ENCODE results near the gene MS4A4E.
"Not testable (repeated sequence)": the region's sequence is repeated elsewhere in the genome, so short reads cannot be mapped to it uniquely, and the experiment has no call there.

The MS4A4E gene

DNA sequence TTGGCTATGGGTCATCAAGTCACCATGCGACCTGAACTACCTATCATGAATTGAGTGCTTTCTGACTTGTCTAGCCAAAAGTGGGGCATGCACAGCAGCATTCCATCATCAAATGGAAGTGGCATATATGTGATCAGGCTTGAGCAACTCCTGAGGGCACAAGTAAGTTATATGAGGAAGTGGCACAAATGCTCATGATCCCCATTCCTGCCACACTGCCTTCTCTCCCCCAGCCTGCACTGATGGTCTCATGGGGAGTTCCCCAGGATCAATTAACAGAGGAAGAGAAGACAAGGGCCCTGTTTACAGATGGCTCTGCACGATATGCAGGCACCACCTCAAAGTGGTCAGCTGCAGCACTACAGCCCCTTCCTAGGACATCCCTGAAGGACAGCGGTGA is 21.8 kb downstream of the MS4A4E start:
- no peak for DNase-seq

DNA sequence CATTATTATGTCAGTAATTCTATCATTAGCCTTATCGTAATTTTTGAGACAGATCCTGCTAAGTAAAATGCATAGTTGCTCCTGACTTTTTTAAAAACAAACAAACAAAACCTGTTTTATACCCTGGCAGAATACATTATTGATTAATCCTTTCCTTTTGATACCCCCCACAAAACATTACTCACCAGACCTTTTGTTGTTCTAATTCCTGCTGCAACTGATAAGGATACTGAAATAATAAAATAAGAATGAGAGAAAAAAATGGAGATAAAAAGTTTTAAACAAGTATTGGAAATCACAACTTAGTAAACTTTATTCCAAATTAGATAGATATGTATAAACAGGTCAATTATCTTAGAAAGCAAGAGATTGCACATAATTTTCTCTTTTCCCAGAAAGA is 28.6 kb downstream of the MS4A4E start:
- no peak for DNase-seq

DNA sequence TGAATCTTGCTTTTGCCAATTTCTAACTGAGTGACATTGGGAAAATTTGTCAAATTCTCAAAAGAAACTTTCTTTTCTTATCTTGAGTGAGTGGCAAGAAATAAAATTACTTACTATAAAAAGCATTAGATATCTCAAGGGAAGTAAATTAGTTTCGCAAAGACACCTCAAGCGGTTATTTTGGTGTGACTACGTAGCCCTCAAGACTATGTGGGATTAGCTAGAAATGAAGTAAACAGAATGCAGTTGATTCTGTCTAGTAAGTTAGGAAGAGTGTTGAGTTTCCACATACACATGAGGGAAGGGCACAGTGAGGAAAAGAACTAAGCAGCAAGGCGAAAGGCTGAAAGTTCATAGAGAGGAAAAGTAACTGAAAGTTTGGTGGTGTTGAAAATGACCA is 31.7 kb downstream of the MS4A4E start:
- no peak for DNase-seq

DNA sequence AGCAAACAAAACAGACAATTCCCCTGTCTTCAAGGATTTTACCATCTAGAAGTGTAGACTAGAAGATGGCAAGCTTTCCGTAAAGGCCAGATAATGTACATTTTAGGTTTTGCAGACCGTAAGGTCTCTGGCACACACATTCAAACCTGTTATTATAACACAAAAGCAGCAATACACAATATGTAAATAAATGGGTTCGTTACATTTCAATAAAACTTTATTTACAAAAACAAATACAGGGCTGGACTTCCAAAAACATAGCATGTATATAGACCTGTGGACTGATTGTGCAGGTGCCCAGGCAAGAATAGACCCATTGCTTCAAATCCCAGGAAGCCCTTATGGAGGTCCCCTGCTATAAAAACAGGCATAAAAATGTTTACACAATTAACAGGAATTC is 33.0 kb downstream of the MS4A4E start:
- no peak for DNase-seq

DNA sequence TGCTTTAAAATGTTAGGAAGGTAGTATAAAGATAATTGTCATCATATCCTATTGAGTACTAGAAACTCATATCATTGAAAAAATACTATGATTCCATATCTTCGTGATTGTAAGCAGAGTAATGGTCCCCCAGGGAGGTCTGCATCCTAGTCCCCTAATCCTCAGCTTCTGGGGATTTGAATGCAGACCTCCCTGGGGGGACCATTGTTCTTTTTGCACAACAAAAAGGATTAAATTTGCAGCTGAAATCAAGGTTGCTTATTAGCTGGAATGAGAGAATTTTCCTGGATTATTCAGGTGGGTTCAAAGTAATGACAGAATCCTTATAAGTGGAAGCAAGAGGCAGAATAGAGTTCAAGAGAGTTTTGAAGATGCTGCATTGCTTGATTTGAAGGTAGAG is 34.0 kb downstream of the MS4A4E start:
- no peak for DNase-seq

DNA sequence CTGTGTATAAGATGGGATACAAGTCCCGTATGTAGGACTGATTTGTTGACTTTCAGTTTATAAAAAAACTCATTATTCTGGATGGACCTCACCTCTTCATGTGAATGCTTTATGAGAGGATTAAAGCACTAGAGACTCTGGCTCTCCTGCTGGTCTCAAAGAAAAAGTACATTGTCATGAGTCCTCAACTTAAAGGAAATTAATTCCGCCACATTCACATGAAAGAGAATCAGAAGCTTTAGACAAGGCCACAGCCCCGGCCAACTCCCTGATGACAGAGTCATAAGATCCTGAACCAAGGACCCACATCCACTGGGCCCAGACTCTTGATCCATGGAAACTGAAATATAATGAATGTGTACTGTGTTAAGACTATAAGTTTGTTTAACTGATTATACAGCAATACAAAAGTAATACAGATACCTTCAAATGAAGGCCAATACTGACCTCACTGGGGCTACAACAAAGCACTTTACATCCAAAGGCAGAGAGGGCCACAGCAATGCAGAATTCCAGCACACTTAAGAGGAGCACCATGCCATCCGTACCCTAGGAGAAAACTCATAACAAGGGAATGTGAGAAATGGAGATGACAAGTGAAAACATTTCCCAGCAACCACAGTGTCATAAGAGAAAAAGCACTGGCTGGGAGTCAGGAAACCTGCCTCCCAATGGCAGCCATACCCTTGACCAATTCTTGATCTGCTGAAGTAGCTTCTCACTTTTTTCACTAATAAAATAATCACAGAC is 34.6 kb downstream of the MS4A4E start:
- no peak for DNase-seq

DNA sequence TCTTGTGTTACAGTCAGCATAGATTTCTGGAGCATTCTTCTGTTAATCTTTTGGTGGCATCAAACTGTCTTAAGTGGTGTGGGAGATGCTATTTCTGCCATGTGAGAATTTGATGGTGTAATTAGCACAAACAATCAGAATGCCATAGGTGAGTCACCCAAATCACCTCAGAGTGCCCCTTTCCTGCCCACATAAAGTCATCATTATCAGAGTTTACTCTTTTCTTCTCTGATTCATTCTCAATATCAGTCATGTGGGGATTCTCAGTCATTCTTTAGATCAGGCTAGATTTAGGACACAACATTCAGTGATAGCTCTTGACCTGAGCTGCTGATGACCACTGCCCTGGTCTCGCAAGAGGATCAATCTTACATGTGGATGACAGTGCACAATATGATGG is 36.3 kb downstream of the MS4A4E start:
- DNase-seq = no peak

DNA sequence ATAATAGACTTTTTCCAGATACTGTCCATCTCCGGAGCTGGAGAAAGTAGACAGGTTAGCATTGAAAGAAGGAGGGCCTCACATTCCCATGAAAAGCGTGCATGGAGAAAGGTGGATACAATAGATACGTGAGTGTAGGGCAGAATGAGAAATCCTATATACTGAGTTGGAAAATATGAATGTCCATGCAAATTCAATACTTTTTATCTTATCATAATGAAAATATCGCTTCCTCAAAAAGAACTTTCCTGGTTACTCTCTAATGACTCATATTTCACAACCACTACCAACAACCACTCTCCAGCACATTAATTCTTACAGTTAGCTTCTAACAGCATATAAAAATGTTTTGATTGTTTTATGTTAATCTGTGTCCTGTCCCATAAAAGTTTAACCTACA is 38.0 kb downstream of the MS4A4E start:
- DNase-seq = no peak

DNA sequence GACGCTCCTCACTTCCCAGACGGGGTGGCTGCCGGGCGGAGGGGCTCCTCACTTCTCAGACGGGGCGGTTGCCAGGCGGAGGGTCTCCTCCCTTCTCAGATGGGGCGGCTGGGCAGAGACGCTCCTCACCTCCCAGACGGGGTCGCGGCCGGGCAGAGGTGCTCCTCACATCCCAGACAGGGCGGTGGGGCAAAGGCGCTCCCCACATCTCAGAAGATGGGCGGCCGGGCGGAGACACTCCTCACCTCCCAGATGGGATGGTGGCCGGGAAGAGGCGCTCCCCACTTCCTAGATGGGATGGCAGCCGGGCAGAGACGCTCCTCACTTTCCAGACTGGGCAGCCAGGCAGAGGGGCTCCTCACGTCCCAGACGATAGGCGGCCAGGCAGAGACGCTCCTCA is 41.6 kb downstream of the MS4A4E start:
- not testable (repeated sequence) for DNase-seq

DNA sequence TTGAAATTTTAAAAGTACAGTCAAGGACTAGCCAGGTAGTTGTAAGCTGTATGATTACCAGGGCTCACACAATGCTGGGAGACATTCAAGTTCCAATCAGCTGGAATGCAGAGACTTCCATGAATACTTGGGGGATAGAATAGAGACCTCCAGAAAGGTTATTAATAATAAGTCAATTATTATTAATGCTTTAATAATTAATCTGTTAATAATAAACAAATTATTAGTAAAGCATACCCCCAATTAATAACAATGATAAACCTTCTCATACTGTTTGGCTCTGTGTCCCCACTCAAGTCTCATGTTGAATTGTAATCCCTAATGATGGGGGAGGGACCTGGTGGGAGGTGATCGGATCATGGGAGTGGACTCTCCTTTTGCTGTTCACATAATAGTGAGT is 45.5 kb downstream of the MS4A4E start:
- DNase-seq = no peak

DNA sequence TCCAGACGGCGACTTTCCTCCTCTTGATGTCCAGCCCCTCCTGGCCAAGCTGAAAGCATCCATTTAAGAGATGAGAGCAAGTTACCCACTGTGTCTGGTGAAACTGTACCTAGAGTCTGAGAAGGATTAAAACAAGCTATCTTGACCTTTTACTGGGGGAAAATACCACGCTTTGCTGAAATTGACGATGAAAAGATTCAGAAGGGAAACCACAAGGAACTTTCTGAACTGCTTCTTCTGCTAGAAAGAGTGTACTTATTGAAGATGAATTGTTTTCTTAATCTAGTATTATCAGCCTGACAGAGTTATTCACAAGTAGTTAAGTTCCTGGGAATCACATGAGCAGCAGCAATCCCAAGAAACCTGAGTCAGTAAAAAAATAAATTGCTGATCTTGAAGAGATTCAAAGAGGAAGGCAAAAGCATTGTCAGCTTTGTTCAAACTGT is 47.0 kb downstream of the MS4A4E start:
- no peak for DNase-seq

DNA sequence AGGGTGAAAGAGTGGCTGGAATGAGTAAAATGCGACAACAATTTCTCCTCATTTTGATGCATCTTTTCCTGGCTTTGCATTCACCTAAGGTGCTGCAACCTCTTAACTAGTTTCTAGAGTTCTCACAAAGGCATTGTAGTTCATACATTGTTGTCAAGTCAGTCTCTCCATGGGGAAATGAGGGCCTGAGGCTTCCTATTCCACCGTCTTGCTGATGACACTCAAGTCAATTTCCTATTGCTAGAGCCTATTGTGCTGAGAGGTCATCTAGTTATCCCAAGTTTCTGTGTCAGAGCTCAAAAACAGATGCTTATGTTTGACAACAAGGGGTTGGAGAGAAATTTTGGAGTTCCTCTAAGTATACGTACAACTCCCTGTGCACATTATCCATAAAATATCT is 48.4 kb downstream of the MS4A4E start:
- DNase-seq = no peak

DNA sequence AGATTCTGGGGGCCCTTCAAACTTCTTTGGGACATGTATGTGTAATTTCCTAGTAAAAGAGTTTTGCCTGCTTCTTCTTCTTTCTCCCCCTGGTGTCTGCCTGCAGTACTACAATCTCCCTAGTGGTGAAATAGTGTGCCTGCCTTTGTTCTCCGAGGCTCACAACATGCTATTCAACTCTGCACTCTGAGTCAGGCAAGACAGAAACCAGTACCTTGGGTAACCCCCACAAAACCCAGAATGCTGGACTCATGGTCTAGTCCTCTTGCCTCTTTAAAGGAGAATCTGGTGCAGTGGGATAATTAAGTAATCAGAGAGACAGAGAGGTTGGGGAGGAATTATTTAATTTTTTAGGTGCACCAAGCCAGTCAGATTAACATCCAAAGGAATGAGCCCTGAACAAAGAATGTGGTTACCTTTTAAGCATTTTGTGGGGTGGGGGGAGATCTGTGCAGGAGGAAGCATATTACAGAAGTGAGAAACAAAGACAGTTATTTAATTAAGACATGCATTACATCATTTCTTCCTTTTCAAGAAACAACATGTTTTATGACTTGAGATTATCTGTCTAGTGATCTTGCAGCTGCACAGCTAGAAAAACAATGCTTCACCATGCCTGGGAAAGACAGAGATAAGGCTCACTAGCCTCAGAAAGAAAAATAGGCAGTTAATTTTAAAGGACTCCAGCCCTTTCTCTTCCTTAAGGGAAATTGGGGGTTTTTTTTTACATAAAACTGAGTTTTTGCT is 49.1 kb downstream of the MS4A4E start:
- DNase-seq = peak; percentile 85

DNA sequence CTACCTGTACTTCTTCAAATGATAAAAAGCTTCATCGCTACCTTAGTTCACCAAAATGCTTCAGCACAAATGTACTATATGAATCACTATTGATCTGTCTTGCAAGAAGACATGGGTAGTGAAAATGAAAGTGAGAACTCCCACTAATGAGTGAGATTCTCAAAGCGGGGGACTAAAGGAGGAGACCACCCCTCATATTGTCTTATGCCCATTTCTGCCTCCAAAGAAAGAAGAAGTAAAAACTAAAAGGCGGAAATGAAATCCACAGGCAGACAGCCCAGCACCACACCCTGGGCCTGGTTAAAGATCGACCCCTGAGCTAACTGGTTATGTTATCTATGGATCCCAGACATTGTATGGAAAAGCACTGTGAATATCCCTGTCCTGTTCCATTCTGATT is 50.4 kb downstream of the MS4A4E start:
- not testable (repeated sequence) for DNase-seq

DNA sequence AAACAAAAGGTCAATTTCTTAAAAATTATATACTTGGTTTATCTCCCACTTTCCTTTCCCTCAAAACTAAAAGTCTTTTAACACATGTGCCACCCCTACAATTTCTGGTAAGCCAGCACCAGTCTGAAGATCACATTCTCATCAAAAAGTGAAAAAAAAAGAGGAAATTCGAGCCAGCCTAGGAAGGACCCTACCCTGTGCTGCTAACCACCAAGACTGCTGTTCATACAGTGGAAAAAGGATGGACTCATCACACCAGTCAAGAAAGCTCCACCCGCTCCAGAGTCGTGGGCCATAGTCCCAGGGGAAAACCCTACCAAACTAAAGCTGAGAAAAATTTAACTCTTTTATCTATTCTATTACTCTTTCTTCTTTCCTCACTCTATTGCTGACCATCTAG is 54.5 kb downstream of the MS4A4E start:
- DNase-seq = not testable (repeated sequence)

DNA sequence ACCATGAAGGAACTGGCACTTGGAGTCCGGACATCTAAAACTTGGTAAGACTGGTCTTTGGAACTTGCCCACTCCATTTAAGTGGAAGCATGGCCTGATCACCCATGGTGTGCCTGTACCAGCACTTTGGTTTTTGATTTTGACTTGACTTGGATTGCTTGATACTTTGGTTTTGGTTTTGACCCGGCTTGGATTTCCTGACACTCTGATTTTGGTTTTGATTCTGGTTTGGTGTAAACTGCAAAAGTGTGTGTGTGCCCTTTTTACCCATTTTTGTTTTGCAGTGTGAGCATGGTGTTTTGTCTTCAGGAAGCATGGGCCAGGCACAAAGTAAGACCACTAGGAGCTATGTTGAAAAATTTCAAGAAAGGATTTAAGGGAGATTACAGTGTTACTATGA is 56.8 kb downstream of the MS4A4E start:
- not testable (repeated sequence) for DNase-seq

DNA sequence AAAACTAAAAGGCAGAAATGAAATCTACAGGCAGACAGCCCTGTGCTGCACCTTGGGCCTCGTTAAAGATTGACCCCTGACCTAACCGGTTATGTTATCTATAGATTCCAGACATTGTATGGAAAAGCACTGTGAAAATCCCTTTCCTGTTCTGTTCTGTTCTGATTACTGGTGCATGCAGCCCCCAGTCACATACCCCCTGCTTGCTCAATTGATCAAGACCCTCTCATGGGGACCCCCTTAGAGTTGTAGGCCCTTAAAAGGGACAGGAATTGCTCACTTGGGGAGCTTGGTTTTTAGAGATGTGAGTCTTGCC is 57.5 kb downstream of the MS4A4E start:
- not testable (repeated sequence) for DNase-seq

DNA sequence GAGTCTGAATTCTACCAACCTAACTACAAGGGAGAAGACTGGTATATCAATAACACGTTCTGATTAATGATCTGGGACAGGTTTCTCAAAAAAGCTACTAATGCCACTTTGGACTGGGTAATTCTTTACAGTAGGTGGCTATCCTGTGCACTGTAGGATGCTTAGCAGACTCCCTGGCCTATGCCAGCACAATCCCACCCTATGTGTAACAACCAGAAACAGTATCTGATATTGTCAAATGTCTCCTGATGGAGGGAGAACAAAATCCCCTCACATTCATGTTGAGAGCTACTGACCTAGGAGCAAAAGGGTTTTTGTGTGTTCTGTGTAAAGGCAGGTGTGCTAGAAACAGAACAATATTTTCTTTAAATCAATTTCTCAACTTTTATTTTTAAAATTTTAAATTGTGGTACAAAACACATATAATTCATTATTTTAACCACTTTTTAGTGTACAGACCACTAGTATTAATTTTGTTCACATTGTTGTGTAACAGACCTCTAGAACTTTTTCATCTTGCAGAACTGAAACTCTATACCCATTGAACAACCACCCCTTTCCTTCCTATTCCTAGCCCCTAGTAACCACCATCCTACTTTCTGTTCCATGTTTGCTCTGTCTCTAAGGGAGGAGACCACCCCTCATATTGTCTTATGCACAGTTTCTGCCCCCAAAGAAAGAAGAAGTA is 58.0 kb downstream of the MS4A4E start:
- DNase-seq = no peak

DNA sequence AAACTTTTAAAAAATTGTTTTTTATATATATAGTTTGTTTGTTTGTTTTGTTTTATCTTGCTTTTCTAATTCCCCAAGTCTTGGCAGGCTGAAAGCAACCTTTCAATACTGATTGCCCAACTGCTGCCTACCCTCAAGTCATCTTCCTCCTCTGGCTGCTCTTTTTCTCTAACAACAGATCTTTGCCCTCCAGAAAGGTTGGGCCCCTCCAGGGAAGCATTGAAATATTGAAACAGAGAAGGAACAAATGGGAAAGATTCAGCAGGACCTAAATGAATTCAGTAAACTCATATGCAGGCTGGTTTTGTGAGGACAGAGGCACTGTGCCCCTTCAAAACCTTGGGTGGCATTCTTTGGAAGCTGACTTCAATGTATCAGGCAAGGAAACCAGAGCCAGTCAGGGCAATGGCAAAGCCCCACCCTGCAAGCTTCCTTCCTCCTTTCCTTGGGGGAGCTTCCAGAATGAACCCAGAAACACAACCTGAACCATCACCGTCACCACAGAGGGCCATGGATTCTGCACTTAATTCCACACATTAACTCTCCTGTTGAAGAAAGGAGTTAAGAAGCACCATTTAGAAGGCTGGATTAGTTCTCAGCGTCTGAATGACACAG is 59.2 kb downstream of the MS4A4E start:
- no peak for DNase-seq

DNA sequence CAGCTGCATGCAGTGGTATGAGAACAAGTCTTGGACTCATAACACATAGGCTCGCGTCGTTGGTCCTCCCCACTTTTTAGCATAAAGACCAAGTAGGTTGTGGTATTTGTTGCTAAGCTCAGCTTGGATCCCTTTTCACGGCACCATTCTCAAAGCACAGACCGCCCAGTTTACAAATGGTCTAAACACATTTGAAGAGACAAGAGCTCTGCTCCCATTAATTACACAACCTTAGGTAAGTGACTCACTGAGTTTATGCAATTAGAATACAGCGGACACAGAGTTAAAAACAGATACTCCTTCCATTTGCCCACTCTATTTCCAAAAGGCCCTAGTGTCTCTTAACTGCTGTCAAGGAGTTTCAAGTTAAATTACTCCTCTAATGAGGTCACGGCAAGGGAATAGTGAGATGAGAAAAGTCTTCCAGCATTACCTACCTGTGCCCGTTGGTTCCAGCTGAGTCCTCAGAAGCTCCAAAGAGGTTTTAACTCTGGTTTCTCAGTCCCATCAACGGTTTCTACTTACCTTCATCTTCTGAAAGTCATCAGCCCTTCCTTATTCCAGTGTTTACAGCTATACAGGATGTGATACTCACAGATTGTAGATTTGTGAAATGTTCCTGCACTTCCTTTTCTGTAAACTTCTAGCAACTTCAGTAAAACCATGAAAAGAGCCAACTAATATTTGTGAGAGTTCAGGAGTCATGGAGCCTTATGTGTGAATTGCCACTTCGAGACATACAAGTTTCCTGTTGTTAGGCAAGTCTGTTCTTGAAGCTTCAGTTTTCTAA is 60.2 kb downstream of the MS4A4E start, which contains the start of gene MS4A6A:
MS4A6A (minus strand) TSS at position 543 of the 790 bp plus-strand sequence. CDS start 1,356 bp downstream, outside the sequence.
- no peak for DNase-seq

DNA sequence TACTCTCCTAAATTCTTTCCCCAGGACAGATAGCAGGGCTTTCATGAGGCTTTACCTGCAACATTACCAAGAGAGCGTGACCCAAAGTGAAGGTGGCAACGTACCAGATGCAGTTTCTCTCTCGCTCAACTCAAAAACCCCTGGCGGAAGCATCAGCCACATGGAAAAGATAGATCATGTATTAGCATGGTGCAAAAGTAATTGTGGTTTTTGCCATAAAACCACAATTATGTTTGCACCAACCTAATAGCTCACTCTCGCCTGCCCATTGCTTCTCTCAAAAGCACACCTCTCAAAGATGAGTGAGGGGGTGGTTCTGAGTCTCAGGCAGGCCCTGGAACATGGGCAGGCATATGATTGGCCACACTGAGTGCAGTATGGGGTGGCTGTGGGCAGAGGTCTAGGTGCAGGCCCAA is 67.1 kb downstream of the MS4A4E start:
- DNase-seq = no peak

DNA sequence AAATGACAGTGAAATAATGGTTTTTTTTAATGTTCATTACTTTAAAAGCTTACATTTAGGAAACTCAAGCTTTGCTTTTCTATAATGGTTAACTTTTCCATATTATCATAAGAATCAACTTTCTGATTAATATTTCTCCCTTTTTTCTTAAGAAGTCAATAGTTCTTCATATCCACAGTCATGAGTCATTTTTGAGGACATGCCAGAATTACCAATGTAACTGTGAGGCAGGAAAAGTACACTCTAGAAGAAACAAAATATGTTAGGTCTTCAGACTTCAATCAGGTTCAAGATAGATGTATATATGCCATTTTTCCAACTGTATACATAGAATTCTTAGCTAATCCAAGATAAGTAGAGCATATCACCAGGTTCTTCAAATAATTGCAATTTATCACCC is 70.9 kb downstream of the MS4A4E start:
- no peak for DNase-seq

DNA sequence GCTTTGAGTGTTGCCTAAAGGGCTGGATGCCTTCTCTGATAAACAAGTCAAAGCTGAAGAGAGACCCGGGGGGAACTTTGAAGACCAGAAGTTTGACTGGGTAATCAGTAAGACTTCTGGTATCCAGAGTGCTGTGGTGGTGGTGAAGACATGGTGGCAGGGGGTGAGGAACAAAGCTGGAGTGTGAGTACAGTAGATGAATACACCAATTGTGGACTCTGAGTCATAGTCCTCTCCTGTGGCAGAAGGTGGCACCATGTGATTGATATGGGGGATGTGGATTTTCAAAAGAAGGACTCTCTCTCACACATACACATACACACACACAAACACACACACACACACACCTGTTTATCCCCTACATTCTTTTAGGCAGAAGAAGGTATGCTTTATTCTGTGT is 72.4 kb downstream of the MS4A4E start:
- DNase-seq = no peak

All from stimulated activated CD8-positive, alpha-beta memory T cell treated with anti-CD3 and anti-CD28 coated beads, Interleukin-4, amount 100 ng/mL, for 48 hours (primary cell).